CD4-positive, alpha-beta T cell treated with Interleukin-1 beta for 1 hour (primary cell): Measurements from ENCODE around the gene RAB26.
"Not testable (repeated sequence)": the region's sequence is repeated elsewhere in the genome, so short reads cannot be mapped to it uniquely, and the experiment has no call there.

Source experiments
- DNase-seq, 2 donors: peaks; one replicate each; pipeline ENCODE4 v3.0.0-alpha.2; 2020 to 2022

RAB26 gene

GRCh38 chr16:2147981-2148671, at the start of gene RAB26:
Gene RAB26, plus strand, starts transcription at chr16:2148625. Its CDS starts 159 bp downstream, at chr16:2148784.
- DNase-seq = peak; percentile 59

GRCh38 chr16:2101581-2101980, 46.8 kb upstream of the RAB26 start:
- not testable (repeated sequence) for DNase-seq

- no peak for DNase-seq
These were observed 46.0 kb upstream of the RAB26 start for GRCh38 chr16:2102471-2102870.

- not testable (repeated sequence) for DNase-seq
These were observed 44.0 kb upstream of the RAB26 start for GRCh38 chr16:2104464-2104863.

GRCh38 chr16:2105291-2105690, 43.1 kb upstream of the RAB26 start:
- not testable (repeated sequence) for DNase-seq

GRCh38 chr16:2105769-2106168, 42.7 kb upstream of the RAB26 start:
- DNase-seq = not testable (repeated sequence)

- not testable (repeated sequence) for DNase-seq
These were observed 42.2 kb upstream of the RAB26 start for GRCh38 chr16:2106211-2106610.

GRCh38 chr16:2107121-2107790, 41.2 kb upstream of the RAB26 start:
- DNase-seq = not testable (repeated sequence)

- DNase-seq = not testable (repeated sequence)
These were observed 40.7 kb upstream of the RAB26 start for GRCh38 chr16:2107791-2108125.

- DNase-seq = not testable (repeated sequence)
These were observed 39.8 kb upstream of the RAB26 start for GRCh38 chr16:2108446-2109270.

GRCh38 chr16:2109271-2109580, 39.2 kb upstream of the RAB26 start:
- DNase-seq = not testable (repeated sequence)

- not testable (repeated sequence) for DNase-seq
These were observed 38.6 kb upstream of the RAB26 start for GRCh38 chr16:2109872-2110271.

GRCh38 chr16:2110332-2111008, 38.0 kb upstream of the RAB26 start:
- DNase-seq = not testable (repeated sequence)

GRCh38 chr16:2111009-2111353, 37.4 kb upstream of the RAB26 start:
- DNase-seq = not testable (repeated sequence)

GRCh38 chr16:2111412-2112335, 36.8 kb upstream of the RAB26 start:
- DNase-seq = not testable (repeated sequence)

GRCh38 chr16:2112539-2113106, 35.8 kb upstream of the RAB26 start:
- not testable (repeated sequence) for DNase-seq

- DNase-seq = not testable (repeated sequence)
These were observed 34.2 kb upstream of the RAB26 start for GRCh38 chr16:2114225-2114624.

- not testable (repeated sequence) for DNase-seq
These were observed 33.4 kb upstream of the RAB26 start for GRCh38 chr16:2114885-2115590.

- DNase-seq = no peak
These were observed 32.8 kb upstream of the RAB26 start for GRCh38 chr16:2115591-2115973.

GRCh38 chr16:2116428-2116827, 32.0 kb upstream of the RAB26 start:
- not testable (repeated sequence) for DNase-seq

- not testable (repeated sequence) for DNase-seq
These were observed 31.1 kb upstream of the RAB26 start for GRCh38 chr16:2117341-2117740.
